GM13977 (cell line): ENCODE results near the gene CERS1.

Source experiments
- DNase-seq: peaks from one replicate; pipeline ENCODE4 v3.0.0; 2012; ENCODE audit warnings: low spot score
- in situ Hi-C: fragments of 300-500 bp; cut with MboI; formaldehyde crosslinking; loops from one replicate; pipeline ENCODE4 v1.12.0; 2022; ENCODE audit warnings: low sequenced_read_pairs, low pct_unique_long_range_greater_than_20kb, mixed read lengths, inconsistent platforms; ENCODE audit not compliant: unreplicated experiment
- TF ChIP-seq, protein P1 (sequence below): IDR thresholded peaks from 2 replicates; pipeline ENCODE4 v1.5.1; 2012; ENCODE audit warnings: mild to moderate bottlenecking, control low read depth; ENCODE audit not compliant: insufficient read depth; ENCODE audit errors: extremely low read depth, missing control alignments

Gene CERS1

DNA sequence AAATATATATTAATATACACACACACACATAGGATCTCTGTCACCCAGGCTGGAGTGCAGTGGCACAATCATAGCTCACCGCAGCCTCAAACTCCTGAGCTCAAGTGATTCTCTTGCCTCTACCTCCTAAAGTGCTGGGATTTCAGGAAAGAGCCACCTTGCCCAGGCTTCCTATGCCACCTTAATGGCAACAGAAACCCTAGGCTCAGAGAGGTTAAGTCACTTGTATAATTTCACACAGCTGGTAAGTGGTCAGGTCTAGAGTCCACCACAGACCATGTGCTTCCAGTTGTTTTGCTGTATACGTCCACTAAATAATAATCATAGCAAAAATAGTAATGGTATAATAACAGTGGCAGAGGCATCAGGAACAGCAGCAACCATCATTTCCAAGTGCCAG, 65.5 kb downstream of the CERS1 start:
- TF ChIP-seq, protein P1, sequence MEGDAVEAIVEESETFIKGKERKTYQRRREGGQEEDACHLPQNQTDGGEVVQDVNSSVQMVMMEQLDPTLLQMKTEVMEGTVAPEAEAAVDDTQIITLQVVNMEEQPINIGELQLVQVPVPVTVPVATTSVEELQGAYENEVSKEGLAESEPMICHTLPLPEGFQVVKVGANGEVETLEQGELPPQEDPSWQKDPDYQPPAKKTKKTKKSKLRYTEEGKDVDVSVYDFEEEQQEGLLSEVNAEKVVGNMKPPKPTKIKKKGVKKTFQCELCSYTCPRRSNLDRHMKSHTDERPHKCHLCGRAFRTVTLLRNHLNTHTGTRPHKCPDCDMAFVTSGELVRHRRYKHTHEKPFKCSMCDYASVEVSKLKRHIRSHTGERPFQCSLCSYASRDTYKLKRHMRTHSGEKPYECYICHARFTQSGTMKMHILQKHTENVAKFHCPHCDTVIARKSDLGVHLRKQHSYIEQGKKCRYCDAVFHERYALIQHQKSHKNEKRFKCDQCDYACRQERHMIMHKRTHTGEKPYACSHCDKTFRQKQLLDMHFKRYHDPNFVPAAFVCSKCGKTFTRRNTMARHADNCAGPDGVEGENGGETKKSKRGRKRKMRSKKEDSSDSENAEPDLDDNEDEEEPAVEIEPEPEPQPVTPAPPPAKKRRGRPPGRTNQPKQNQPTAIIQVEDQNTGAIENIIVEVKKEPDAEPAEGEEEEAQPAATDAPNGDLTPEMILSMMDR = no peak
- DNase-seq = no peak
- in situ Hi-C loops = no loop called here

DNA sequence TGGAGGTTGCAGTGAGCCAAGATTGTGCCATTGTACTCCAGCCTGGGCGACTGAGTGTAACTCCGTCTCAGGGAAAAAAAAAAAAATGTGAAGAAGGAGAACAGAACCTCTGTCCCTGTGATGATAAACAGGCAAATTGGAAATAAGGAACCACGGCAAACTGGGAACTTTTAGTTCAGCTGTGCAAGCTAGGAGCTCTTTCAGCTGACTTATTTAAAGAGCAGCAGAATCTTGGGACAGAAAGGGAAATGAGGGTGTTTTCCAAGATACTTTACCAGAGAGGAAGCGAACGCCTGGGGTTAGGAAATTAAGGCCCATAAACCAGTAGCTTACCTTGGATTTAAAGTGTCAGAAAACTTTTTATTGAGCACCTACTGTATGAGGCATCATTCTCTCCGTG, 67.2 kb downstream of the CERS1 start:
- TF ChIP-seq, protein P1 = no peak
- in situ Hi-C loops = no loop called here
- DNase-seq = no peak
